NCI-H128 (cell line): ENCODE measurements around the gene CSRP2.

Experiments used
- DNase-seq: peaks from one replicate; lab custom pipeline; 2025; ENCODE audit not compliant: unreplicated experiment; lab: John Stamatoyannopoulos, UW

Gene CSRP2

GRCh38 chr12:76863837-76864236 is 15.0 kb downstream of the CSRP2 start:
- no peak for DNase-seq

GRCh38 chr12:76863005-76863670 is 15.7 kb downstream of the CSRP2 start:
- DNase-seq, result no peak

GRCh38 chr12:76860256-76860655 is 18.6 kb downstream of the CSRP2 start:
- no peak for DNase-seq

- DNase-seq, result no peak
Measured at GRCh38 chr12:76859611-76860010, 19.2 kb downstream of the CSRP2 start.

- DNase-seq, result no peak
Measured at GRCh38 chr12:76856018-76856644, 22.7 kb downstream of the CSRP2 start.

GRCh38 chr12:76855271-76855670 is 23.5 kb downstream of the CSRP2 start:
- DNase-seq, result no peak

GRCh38 chr12:76852106-76852505 is 26.7 kb downstream of the CSRP2 start:
- DNase-seq, result no peak

GRCh38 chr12:76848132-76848531 is 30.7 kb downstream of the CSRP2 start:
- DNase-seq, result no peak

GRCh38 chr12:76847260-76847659 is 31.6 kb downstream of the CSRP2 start:
- no peak for DNase-seq

GRCh38 chr12:76836633-76837032 is 42.2 kb downstream of the CSRP2 start:
- DNase-seq, result no peak

- DNase-seq, result no peak
Measured at GRCh38 chr12:76830436-76830835, 48.4 kb downstream of the CSRP2 start.

GRCh38 chr12:76820888-76821482 is 57.8 kb downstream of the CSRP2 start:
- no peak for DNase-seq

- DNase-seq, result no peak
Measured at GRCh38 chr12:76813972-76814371, 64.8 kb downstream of the CSRP2 start.

GRCh38 chr12:76813265-76813664 is 65.6 kb downstream of the CSRP2 start:
- DNase-seq, result no peak

- DNase-seq, result no peak
Measured at GRCh38 chr12:76811976-76812375, 66.8 kb downstream of the CSRP2 start.

- no peak for DNase-seq
Measured at GRCh38 chr12:76810671-76811419, 68.0 kb downstream of the CSRP2 start.
